Measurements from ENCODE around the gene GRIK3.

GRIK3 gene

DNA sequence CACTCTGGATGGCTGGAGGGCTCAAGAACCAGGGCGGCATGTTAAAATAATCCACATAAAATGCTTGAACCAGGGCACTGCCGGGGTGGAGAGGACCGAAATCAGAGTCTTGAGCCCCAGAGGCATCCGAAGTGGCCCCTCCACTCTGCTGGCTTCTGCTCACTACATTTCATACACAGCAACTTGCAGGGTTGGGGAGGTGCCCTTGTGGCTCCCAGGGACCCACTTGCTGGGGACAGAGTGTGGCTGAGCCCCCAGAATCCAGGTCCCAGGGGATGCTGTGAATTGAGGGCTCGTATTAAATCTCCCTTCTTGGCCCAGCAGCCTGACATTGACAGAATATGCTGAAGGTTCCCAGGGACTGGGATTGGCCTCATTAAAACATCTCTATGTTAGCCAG lies 181.7 kb downstream of the GRIK3 start:
- in situ Hi-C loops (cut with HindIII; ENCODE audit: low sequenced_read_pairs): no loop called here
- TF ChIP-seq, protein P1, sequence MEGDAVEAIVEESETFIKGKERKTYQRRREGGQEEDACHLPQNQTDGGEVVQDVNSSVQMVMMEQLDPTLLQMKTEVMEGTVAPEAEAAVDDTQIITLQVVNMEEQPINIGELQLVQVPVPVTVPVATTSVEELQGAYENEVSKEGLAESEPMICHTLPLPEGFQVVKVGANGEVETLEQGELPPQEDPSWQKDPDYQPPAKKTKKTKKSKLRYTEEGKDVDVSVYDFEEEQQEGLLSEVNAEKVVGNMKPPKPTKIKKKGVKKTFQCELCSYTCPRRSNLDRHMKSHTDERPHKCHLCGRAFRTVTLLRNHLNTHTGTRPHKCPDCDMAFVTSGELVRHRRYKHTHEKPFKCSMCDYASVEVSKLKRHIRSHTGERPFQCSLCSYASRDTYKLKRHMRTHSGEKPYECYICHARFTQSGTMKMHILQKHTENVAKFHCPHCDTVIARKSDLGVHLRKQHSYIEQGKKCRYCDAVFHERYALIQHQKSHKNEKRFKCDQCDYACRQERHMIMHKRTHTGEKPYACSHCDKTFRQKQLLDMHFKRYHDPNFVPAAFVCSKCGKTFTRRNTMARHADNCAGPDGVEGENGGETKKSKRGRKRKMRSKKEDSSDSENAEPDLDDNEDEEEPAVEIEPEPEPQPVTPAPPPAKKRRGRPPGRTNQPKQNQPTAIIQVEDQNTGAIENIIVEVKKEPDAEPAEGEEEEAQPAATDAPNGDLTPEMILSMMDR (IDR thresholded peaks at IDR 0.05; ENCODE audit: low read depth, low read length, missing control alignments): no peak
- DNase-seq (ENCODE audit: low read depth): no peak
- H3K4me3 ChIP-seq (ENCODE audit: low read depth, low read length): no peak overlapping the region

DNA sequence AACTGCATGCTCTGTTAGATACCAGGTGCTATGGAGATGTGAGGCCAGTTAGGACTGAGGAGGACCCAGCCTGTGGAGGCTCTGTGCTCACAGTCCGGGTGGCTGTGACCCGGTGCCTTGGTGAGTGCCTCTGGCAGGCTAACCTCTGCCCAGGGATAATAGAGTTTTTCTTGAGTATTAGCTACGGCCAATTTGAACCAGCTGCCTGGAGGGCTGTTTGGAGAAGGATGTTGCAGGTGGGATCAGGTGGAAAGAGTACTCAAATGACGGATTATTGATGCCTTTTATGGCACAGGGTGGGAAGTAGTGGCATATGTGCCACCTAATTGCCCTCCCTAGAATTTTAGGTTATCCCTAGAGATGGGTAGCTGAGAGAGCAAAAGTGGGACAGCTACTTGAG lies 182.7 kb downstream of the GRIK3 start:
- H3K4me3 ChIP-seq (ENCODE audit: low read depth, low read length): no peak overlapping the region
- in situ Hi-C loops (cut with HindIII; ENCODE audit: low sequenced_read_pairs): no loop called here

GRCh38 chr1:36851087-36851486 lies 183.2 kb downstream of the GRIK3 start:
- no peak for DNase-seq (ENCODE audit: low read depth)
- no peak overlapping the region for H3K4me3 ChIP-seq (ENCODE audit: low read depth, low read length)
- TF ChIP-seq, protein P1 (IDR thresholded peaks at IDR 0.05; ENCODE audit: low read depth, low read length, missing control alignments): no peak
- in situ Hi-C loops (cut with HindIII; ENCODE audit: low sequenced_read_pairs): no loop called here

More for the DNA sequence above, 182.7 kb downstream of the GRIK3 start:
- TF ChIP-seq, protein P1 (IDR thresholded peaks at IDR 0.05; ENCODE audit: low read depth, low read length, missing control alignments): no peak
- DNase-seq (ENCODE audit: low read depth): no peak

GRCh38 chr1:36849956-36850355 lies 184.4 kb downstream of the GRIK3 start:
- TF ChIP-seq, protein P1 (IDR thresholded peaks at IDR 0.05; ENCODE audit: low read depth, low read length, missing control alignments): no peak
- in situ Hi-C loops (cut with HindIII; ENCODE audit: low sequenced_read_pairs): no loop called here
- no peak overlapping the region for H3K4me3 ChIP-seq (ENCODE audit: low read depth, low read length)
- DNase-seq (ENCODE audit: low read depth): no peak

- in situ Hi-C loops (cut with HindIII; ENCODE audit: low sequenced_read_pairs): no loop called here
- DNase-seq (ENCODE audit: low read depth): no peak
- H3K4me3 ChIP-seq (ENCODE audit: low read depth, low read length): no peak overlapping the region
- TF ChIP-seq, protein P1 (IDR thresholded peaks at IDR 0.05; ENCODE audit: low read depth, low read length, missing control alignments): no peak
Measured at GRCh38 chr1:36847761-36848160, 186.6 kb downstream of the GRIK3 start.

- H3K4me3 ChIP-seq (ENCODE audit: low read depth, low read length): no peak overlapping the region
- in situ Hi-C loops (cut with HindIII; ENCODE audit: low sequenced_read_pairs): no loop called here
- DNase-seq (ENCODE audit: low read depth): no peak
- TF ChIP-seq, protein P1 (IDR thresholded peaks at IDR 0.05; ENCODE audit: low read depth, low read length, missing control alignments): no peak
Measured at GRCh38 chr1:36847186-36847585, 187.1 kb downstream of the GRIK3 start.

- TF ChIP-seq, protein P1 (IDR thresholded peaks at IDR 0.05; ENCODE audit: low read depth, low read length, missing control alignments): no peak
- DNase-seq (ENCODE audit: low read depth): no peak
- in situ Hi-C loops (cut with HindIII; ENCODE audit: low sequenced_read_pairs): no loop called here
- no peak overlapping the region for H3K4me3 ChIP-seq (ENCODE audit: low read depth, low read length)
Measured at GRCh38 chr1:36846357-36846756, 188.0 kb downstream of the GRIK3 start.

Data from astrocyte of the cerebellum (primary cell).